Measurements from ENCODE around the gene HAND2.

- TF ChIP-seq TAF1 (IDR thresholded peaks at IDR 0.05; ENCODE audit: borderline replicate concordance, insufficient read depth, low read length) (no peak), POLR2AphosphoS5 (IDR thresholded peaks at IDR 0.05; ENCODE audit: low read depth, low read length) (no peak)
Measured at GRCh38 chr4:173488074-173488473, 42.0 kb downstream of the HAND2 start.

All from PFSK-1 (cell line).